ENCODE data around the gene TMEM53. TPM values are rescaled to one million over a fixed set of nuclear protein-coding genes. Genes with fewer than 3 reads are reported as not detected.

TMEM53 gene
- total and polyA plus RNA-seq, 12 donors = 7.2 to 47.4 (median 12.6) TPM

GRCh38 chr1:44636083-44636687, 38.1 kb downstream of the TMEM53 start:
- DNase-seq = no peak
- intact Hi-C loops (cut with DNase I) = no loop called here
- Histone ChIP-seq H3K4me1 (replicated peaks in 1 of 2) (peaks cover 9 to 57% of the 10 kb centered on the region in 2 donors), H3K27me3 (no peaks in the 10 kb centered on the region), H3K9me3 (replicated peaks in 1 of 3) (no peaks in the 10 kb centered on the region), H3K27ac (no peak overlapping the region), H3K4me3 (no peak overlapping the region), H3K36me3 (replicated peaks in 1 of 2) (peaks cover 0 to 78% of the 10 kb centered on the region in 2 donors)
- no peak for TF ChIP-seq POLR2A (IDR thresholded peaks at IDR 0.05)
- TF ChIP-seq, protein P1, sequence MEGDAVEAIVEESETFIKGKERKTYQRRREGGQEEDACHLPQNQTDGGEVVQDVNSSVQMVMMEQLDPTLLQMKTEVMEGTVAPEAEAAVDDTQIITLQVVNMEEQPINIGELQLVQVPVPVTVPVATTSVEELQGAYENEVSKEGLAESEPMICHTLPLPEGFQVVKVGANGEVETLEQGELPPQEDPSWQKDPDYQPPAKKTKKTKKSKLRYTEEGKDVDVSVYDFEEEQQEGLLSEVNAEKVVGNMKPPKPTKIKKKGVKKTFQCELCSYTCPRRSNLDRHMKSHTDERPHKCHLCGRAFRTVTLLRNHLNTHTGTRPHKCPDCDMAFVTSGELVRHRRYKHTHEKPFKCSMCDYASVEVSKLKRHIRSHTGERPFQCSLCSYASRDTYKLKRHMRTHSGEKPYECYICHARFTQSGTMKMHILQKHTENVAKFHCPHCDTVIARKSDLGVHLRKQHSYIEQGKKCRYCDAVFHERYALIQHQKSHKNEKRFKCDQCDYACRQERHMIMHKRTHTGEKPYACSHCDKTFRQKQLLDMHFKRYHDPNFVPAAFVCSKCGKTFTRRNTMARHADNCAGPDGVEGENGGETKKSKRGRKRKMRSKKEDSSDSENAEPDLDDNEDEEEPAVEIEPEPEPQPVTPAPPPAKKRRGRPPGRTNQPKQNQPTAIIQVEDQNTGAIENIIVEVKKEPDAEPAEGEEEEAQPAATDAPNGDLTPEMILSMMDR (IDR thresholded peaks at IDR 0.05) = no peak
- WGBS, 4 donors = 89 to 92% (median 91%) methylated on average over 6 to 14 of the region's 14 CpGs

GRCh38 chr1:44635439-44635838, 38.8 kb downstream of the TMEM53 start:
- Histone ChIP-seq H3K27ac (no peak overlapping the region), H3K4me3 (no peak overlapping the region), H3K36me3 (replicated peaks in 1 of 2) (peaks cover 0 to 70% of the 10 kb centered on the region in 2 donors), H3K9me3 (replicated peaks in 1 of 3) (no peaks in the 10 kb centered on the region), H3K27me3 (no peaks in the 10 kb centered on the region), H3K4me1 (replicated peaks in 1 of 2) (peaks cover 7 to 59% of the 10 kb centered on the region in 2 donors)
- intact Hi-C loops (cut with DNase I) = no loop called here
- 91 to 99% (median 95%) methylated on average over 8 to 9 of the region's 9 CpGs for WGBS, 4 donors
- no peak for DNase-seq
- TF ChIP-seq POLR2A (IDR thresholded peaks at IDR 0.05) = no peak
- TF ChIP-seq, protein P1 (IDR thresholded peaks at IDR 0.05) = no peak

DNA sequence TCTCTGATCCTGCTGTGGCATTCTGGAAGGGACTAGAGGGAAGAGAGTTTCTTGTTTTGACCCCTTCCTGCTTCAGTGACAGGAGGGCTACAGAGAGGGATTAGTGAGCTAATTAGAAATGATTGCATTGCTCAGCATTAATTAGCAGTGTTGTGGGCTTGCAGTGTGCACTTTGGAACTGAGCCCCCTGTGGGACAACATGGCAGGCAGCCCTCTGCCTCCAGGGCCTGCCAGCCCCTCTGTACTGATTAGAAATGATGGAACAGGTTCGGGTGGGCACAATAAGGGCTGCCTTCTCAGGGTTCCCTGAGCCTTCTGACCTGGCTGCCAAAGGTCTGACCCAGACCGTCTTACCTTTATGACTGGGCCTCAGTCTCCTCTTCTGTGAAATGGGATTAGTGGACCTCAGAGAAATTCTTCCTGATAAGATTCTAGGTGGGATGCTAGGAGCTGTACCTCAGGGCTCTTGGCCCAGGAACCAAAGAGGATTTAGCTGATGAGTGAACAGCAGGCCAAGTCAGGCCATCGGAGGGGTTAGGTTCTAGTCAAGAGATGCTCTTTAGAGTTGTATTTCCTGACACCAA, 39.6 kb downstream of the TMEM53 start:
- Histone ChIP-seq H3K36me3 (replicated peaks in 1 of 2) (peaks cover 0 to 63% of the 10 kb centered on the region in 2 donors), H3K27ac (no peak overlapping the region), H3K27me3 (no peaks in the 10 kb centered on the region), H3K4me3 (no peak overlapping the region), H3K9me3 (replicated peaks in 1 of 3) (no peaks in the 10 kb centered on the region), H3K4me1 (replicated peaks in 1 of 2) (peaks cover 7 to 59% of the 10 kb centered on the region in 2 donors)
- no peak for DNase-seq
- intact Hi-C loops (cut with DNase I) = no loop called here
- WGBS, 4 donors = 93 to 98% (median 95%) methylated on average over 3 of the region's 3 CpGs
- TF ChIP-seq, protein P1 (IDR thresholded peaks at IDR 0.05) = no peak
- no peak for TF ChIP-seq POLR2A (IDR thresholded peaks at IDR 0.05)

GRCh38 chr1:44632598-44632997, 41.7 kb downstream of the TMEM53 start:
- Histone ChIP-seq H3K27ac (peak overlapping the region in 3 of 5 donors; percentile 95 to 96 (median 96)), H3K36me3 (replicated peaks in 1 of 2) (peaks cover 0 to 44% of the 10 kb centered on the region in 2 donors), H3K4me1 (replicated peaks in 1 of 2) (peaks cover 7 to 46% of the 10 kb centered on the region in 2 donors), H3K9me3 (replicated peaks in 1 of 3) (no peaks in the 10 kb centered on the region), H3K4me3 (peak overlapping the region in 2 of 4 donors; percentile 59 to 86), H3K27me3 (no peaks in the 10 kb centered on the region)
- no peak for DNase-seq
- intact Hi-C loops (cut with DNase I) = no loop called here
- 10 to 20% (median 14%) methylated on average over 3 to 9 of the region's 9 CpGs for WGBS, 4 donors
- TF ChIP-seq, protein P1 (IDR thresholded peaks at IDR 0.05) = no peak
- no peak for TF ChIP-seq POLR2A (IDR thresholded peaks at IDR 0.05)
